Cardiac muscle cell (in vitro differentiated cells and primary cell): ENCODE measurements around the gene ALKBH5. TPM values are rescaled to one million over a fixed set of nuclear protein-coding genes. Genes with fewer than 3 reads are reported as not detected.

ENCODE experiments used
- DNase-seq, 2 donors: peaks; one replicate each; pipeline versions ENCODE4 v3.0.0 to v3.0.0-alpha.2; 2010 to 2017; ENCODE audit warnings: low read depth in 1 of 2, low spot score in 1 of 2
- H3K27ac ChIP-seq: fragments of 200-600 bp; sonication (generic); 2 replicates; pipeline ENCODE4 v1.5.1; 2016
- H3K27me3 ChIP-seq: fragments of 200-600 bp; sonication (generic); 2 replicates; pipeline ENCODE4 v1.6.0; 2016; ENCODE audit warnings: control low read depth
- H3K36me3 ChIP-seq: fragments of 200-600 bp; sonication (generic); 2 replicates; pipeline ENCODE4 v1.5.1; 2016; ENCODE audit warnings: control low read depth
- H3K4me1 ChIP-seq: fragments of 200-600 bp; sonication (generic); 2 replicates; pipeline ENCODE4 v1.8.1; 2017; ENCODE audit warnings: low read depth, mild to moderate bottlenecking, mixed run types
- H3K4me3 ChIP-seq: fragments of 200-600 bp; sonication (generic); 2 replicates; pipeline ENCODE4 v1.5.1; 2016; ENCODE audit warnings: mild to moderate bottlenecking
- H3K9me3 ChIP-seq: fragments of 200-600 bp; sonication (generic); 2 replicates; pipeline ENCODE4 v1.5.1; 2017; ENCODE audit warnings: low read depth, mild to moderate bottlenecking, control low read depth
- polyA plus RNA-seq: library from polyadenylated mRNA; unstranded; fragments of >200 nt; fragmentation: Nextera tagmentation; extraction: Ambion mirVana; gene quantifications from 2 replicates; pipeline ENCODE4 v1.2.1, GENCODE V29; 2016
- total RNA-seq: library from RNA; depleted of rRNA; stranded (reverse); fragments of >200 nt; gene quantifications from 2 replicates; pipeline ENCODE4 v1.2.3, GENCODE V29; 2016
- TF ChIP-seq, protein P1 (sequence below): IDR thresholded peaks from 2 replicates; pipeline ENCODE4 v1.5.1; 2012; ENCODE audit warnings: low read depth, mild to moderate bottlenecking, low read length

ALKBH5 gene
- total and polyA plus RNA-seq, 2 experiments from 2014 or later: 257 to 279 TPM

DNA sequence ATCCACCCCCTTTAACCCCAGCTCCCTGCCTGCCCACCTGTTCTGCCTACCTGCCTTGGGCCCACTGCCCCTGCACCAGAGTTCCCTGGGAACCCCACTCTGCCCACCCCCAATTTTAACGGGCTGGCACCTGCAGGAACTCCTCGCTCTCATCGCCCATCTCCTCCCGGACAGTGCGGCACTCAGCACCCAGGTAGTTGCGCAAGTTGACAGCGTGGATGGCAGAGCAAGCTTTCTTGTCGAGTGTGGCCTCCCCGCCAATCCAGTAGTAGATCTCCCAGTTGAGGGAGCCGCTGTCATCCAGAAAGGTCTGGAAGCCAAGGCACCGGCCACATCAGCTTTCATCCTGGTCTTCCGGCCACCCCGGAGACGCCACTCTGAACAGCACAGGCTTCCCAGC, 67.1 kb downstream of the ALKBH5 start:
- Histone ChIP-seq H3K9me3 (no peaks in the 10 kb centered on the region), H3K27ac (no peak overlapping the region), H3K4me1 (no peaks in the 10 kb centered on the region), H3K27me3 (no peaks in the 10 kb centered on the region), H3K4me3 (no peak overlapping the region), H3K36me3 (peaks cover 50% of the 10 kb centered on the region)
- TF ChIP-seq, protein P1, sequence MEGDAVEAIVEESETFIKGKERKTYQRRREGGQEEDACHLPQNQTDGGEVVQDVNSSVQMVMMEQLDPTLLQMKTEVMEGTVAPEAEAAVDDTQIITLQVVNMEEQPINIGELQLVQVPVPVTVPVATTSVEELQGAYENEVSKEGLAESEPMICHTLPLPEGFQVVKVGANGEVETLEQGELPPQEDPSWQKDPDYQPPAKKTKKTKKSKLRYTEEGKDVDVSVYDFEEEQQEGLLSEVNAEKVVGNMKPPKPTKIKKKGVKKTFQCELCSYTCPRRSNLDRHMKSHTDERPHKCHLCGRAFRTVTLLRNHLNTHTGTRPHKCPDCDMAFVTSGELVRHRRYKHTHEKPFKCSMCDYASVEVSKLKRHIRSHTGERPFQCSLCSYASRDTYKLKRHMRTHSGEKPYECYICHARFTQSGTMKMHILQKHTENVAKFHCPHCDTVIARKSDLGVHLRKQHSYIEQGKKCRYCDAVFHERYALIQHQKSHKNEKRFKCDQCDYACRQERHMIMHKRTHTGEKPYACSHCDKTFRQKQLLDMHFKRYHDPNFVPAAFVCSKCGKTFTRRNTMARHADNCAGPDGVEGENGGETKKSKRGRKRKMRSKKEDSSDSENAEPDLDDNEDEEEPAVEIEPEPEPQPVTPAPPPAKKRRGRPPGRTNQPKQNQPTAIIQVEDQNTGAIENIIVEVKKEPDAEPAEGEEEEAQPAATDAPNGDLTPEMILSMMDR: no peak
- no peak for DNase-seq

DNA sequence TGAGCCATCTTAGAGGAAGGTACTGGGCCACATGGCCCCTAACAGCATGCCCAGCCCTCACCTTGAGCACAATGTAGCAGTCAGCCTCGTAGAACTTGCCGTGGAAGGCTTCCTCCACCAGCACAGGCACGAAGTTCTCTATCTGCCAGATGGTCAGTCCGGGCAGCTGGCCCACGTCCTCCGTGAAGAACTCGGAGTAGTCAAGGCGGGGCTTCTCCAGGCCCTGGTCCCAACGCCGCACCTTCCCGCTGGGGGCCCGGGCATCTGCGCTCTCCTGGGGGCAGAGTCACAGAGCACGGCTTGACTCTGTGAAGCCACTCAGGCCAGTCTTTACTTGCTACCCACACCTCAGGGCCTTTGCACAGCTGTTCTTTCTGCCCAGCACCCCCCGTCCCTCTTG, 67.6 kb downstream of the ALKBH5 start:
- Histone ChIP-seq H3K9me3 (no peaks in the 10 kb centered on the region), H3K36me3 (peaks cover 49% of the 10 kb centered on the region), H3K27ac (no peak overlapping the region), H3K4me1 (no peaks in the 10 kb centered on the region), H3K4me3 (no peak overlapping the region), H3K27me3 (no peaks in the 10 kb centered on the region)
- TF ChIP-seq, protein P1: no peak
- DNase-seq: no peak

DNA sequence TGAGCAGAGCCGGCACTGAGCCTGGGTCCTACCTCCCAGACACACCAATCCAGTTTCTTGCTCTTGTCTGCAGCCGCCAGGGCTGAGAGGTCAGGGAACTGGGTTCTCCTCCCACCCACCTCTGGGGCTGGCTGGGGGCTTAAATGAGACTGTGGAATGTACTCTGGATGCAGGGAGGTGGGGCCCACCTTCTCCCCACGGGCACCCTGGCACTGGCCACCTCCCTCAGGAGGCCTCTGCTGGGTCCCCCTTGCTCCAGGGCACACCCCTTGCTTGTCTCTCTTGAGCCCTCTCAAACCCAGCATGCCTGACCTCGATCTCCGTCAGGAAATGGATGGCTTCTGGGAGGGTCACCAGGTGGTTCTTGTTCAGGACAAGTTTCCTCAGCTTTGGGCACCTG, 68.5 kb downstream of the ALKBH5 start:
- H3K27ac ChIP-seq: no peak overlapping the region
- TF ChIP-seq, protein P1: no peak
- peaks cover 51% of the 10 kb centered on the region for H3K36me3 ChIP-seq
- no peaks in the 10 kb centered on the region for H3K9me3 ChIP-seq
- H3K4me3 ChIP-seq: no peak overlapping the region
- no peak for DNase-seq
- peaks cover 4% of the 10 kb centered on the region for H3K4me1 ChIP-seq
- no peaks in the 10 kb centered on the region for H3K27me3 ChIP-seq

DNA sequence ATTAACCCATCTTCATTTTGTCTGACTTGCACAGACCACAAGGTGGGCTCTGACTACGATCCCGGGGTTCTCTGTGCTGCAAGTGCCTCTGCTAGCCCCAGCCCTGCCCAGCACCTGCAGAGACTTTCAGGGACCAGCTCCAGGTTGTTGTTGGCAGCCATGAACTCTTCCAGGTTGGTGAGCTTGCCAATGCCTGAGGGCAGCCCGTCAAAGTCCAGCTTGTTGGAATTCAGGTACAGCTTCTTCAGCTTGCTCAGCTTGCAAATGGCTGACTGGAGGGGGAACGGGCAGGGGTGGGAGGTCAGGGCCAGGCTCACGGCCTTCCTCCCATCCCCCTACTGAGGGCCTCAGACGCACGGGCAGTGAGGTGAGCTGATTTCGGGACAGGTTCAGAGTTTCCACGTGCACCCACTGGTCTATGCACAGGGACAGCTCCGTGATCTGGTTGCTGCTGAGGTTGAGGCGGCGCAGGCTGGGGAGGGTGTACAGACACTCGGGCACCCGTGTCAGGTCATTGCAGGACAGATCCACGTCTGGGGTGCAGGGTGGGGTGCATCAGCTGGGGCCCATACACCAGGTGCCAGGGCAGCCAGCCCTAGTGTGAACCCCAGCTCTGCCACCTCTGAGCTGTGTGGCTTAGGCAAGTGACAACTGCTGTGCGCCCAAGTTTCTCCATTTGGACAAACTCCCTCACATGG, 69.7 kb downstream of the ALKBH5 start:
- H3K4me3 ChIP-seq: no peak overlapping the region
- no peak for DNase-seq
- peaks cover 8% of the 10 kb centered on the region for H3K4me1 ChIP-seq
- H3K27ac ChIP-seq: no peak overlapping the region
- peaks cover 47% of the 10 kb centered on the region for H3K36me3 ChIP-seq
- no peaks in the 10 kb centered on the region for H3K9me3 ChIP-seq
- H3K27me3 ChIP-seq: no peaks in the 10 kb centered on the region
- TF ChIP-seq, protein P1: no peak

DNA sequence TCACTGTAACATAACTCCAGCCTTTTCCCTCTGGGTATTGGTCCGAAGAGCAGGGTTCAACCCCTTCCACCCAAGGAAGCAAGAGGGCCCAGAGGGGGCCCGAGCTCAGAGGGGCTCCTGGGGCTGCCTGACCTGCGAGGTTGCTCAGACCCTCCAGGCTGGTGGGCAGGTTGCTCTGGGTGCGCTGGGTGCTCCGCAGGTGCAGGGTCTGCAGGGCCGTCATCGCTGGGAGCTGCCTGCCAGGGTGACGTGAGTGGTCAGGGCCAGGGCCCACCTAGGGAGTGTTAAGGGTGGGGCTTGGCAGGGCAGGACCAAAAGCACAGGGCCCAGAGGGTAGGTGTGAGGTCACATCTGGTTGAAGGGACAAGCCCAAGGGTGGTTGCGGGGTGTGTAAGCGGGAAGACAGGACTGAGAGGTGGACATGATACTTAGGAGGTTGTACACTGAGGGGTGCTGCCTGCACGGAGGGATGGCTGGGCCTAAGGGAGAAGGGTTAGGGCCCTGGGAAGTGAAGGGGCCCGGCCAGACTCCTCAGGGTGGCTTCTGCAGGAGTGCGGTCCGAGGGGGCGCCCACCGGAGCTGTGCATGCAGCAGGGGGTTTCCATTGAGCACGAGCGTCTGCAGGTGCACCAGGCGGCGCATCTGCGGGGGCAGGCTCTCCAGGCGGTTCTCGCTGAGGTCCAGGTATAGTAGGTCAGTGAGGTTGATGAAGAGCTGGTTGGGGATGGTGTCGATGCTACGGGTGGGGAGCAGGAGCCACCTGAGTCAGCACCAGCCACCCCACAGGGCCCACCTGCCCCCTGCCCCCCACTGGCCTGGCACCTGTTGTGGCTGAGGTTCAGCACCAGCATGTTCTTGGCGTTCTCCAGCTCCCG, 70.6 kb downstream of the ALKBH5 start:
- Histone ChIP-seq H3K4me3 (no peak overlapping the region), H3K4me1 (peaks cover 8% of the 10 kb centered on the region), H3K27ac (no peak overlapping the region), H3K36me3 (peaks cover 47% of the 10 kb centered on the region), H3K9me3 (no peaks in the 10 kb centered on the region), H3K27me3 (no peaks in the 10 kb centered on the region)
- TF ChIP-seq, protein P1: no peak
- no peak for DNase-seq
